ENCODE data around the gene BCL11B. TPM values are rescaled to one million over a fixed set of nuclear protein-coding genes. Genes with fewer than 3 reads are reported as not detected.

Gene BCL11B
- total and polyA plus RNA-seq, 9 of the 15 experiments (the other 6 are each of a cell fraction or from before 2014, with no cell fraction given), result 0.09 TPM; not detected in 8

DNA sequence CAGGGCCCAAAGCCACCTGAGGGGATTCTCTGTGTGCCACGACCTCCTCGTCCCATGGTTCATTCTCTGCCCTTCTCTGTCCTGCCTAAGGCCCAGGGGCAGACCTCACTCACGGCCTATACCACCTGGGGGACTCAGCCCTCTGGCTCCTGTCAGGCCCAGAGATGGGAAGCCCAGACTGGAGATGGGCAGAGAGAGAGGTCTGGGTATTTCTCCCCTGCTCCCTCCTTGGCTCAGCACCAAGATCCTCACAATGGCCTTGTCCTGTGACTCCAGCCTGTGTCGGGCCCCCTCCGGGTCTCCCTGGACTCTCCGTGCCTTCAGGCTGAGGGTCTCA, 46.9 kb upstream of the BCL11B start:
- H3K4me1 ChIP-seq (replicated peaks in 1 of 2; ENCODE audit: control insufficient read depth in 2 of 2, insufficient read depth in 2 of 2, low read length in 2 of 2), result peaks cover 0 to 12% of the 10 kb centered on the region in 2 experiments; a peak in 2 of 5 replicates
- no peak overlapping the region for H3K9ac ChIP-seq (ENCODE audit: insufficient read depth in 1 of 2, low read depth in 2 of 2, low read length in 2 of 2)
- no TSS peak for BruUV-seq (replicated peaks)
- H3K4me2 ChIP-seq (ENCODE audit: insufficient read depth, low read length), result no peak overlapping the region
- no peak overlapping the region for H2AFZ ChIP-seq (ENCODE audit: low read depth, low read length)
- FAIRE-seq (no peak), ATAC-seq (no peak), DNase-seq (ENCODE audit: extremely low read depth in 1 of 4, low spot score in 3 of 4) (no peak)
- no peak for TF ChIP-seq ZNF253 (CRISPR knock-in tag; conservative IDR thresholded peaks at IDR 0.05)
- TF ChIP-seq XRCC3 (IDR thresholded peaks at IDR 0.05), result no peak
- no peak for TF ChIP-seq MYC (IDR thresholded peaks at IDR 0.05; ENCODE audit: low read depth, low read length)
- no peak for TF ChIP-seq MYC (CRISPR knock-in tag; IDR thresholded peaks at IDR 0.05; ENCODE audit: borderline replicate concordance, low read depth)
- TF ChIP-seq FUS (optimal IDR thresholded peaks at IDR 0.05; ENCODE audit: low read depth, low read length), result no peak
- no peak for TF ChIP-seq POLR2A (conservative IDR thresholded peaks at IDR 0.05)
- no peak for TF ChIP-seq ZNF696 (CRISPR knock-in tag; conservative IDR thresholded peaks at IDR 0.05)
- TF ChIP-seq PHB (CRISPR knock-in tag; IDR thresholded peaks at IDR 0.05), result no peak
- TF ChIP-seq, protein P1, sequence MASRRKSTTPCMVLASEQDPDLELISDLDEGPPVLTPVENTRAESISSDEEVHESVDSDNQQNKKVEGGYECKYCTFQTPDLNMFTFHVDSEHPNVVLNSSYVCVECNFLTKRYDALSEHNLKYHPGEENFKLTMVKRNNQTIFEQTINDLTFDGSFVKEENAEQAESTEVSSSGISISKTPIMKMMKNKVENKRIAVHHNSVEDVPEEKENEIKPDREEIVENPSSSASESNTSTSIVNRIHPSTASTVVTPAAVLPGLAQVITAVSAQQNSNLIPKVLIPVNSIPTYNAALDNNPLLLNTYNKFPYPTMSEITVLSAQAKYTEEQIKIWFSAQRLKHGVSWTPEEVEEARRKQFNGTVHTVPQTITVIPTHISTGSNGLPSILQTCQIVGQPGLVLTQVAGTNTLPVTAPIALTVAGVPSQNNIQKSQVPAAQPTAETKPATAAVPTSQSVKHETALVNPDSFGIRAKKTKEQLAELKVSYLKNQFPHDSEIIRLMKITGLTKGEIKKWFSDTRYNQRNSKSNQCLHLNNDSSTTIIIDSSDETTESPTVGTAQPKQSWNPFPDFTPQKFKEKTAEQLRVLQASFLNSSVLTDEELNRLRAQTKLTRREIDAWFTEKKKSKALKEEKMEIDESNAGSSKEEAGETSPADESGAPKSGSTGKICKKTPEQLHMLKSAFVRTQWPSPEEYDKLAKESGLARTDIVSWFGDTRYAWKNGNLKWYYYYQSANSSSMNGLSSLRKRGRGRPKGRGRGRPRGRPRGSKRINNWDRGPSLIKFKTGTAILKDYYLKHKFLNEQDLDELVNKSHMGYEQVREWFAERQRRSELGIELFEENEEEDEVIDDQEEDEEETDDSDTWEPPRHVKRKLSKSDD (conservative IDR thresholded peaks at IDR 0.05; ENCODE audit: low read length), result no peak
- no peaks in the 10 kb centered on the region for H3K9me1 ChIP-seq (ENCODE audit: control insufficient read depth, insufficient read depth, low read length)
- H3K79me2 ChIP-seq (ENCODE audit: control insufficient read depth, insufficient read depth, low read length), result no peaks in the 10 kb centered on the region
- H3K27me3 ChIP-seq (ENCODE audit: control insufficient read depth in 2 of 2, insufficient read depth in 2 of 2, low read length in 2 of 2), result peaks cover 0 to 13% of the 10 kb centered on the region in 2 experiments; a peak in 3 of 5 replicates
- ChIA-PET POLR2A (no interaction called here), CTCF (ENCODE audit: low intra/inter-chr PET ratio) (no interaction called here)
- WGBS (ENCODE audit: insufficient coverage, low coverage, missing lambda C conversion rate), result 14% methylated on average over 6 of the region's 6 CpGs
- no peak overlapping the region for H3K4me3 ChIP-seq
- H3K27ac ChIP-seq (ENCODE audit: extremely low read depth, low read depth, low read length), result no peak overlapping the region
- no peaks in the 10 kb centered on the region for H3K36me3 ChIP-seq (ENCODE audit: control insufficient read depth, insufficient read depth, low read length)
- H4K20me1 ChIP-seq (replicated peaks; ENCODE audit: control insufficient read depth, insufficient read depth, low read length), result no peaks in the 10 kb centered on the region
- intact Hi-C loops (cut with micrococcal nuclease), result loop anchor here (1.0 kb wide), 1 partner anchor 96 kb away; no protein-coding TSS in a partner anchor
- in situ Hi-C loops (cut with MboI), result no loop called here
- no peaks in the 10 kb centered on the region for H3K9me3 ChIP-seq (replicated peaks; ENCODE audit: control insufficient read depth, insufficient read depth, low read depth, low read length)
